GM19372 (cell line): ENCODE measurements around the gene DNAH8.

Source experiments
- ATAC-seq: cut with Tn5 transposase; IDR thresholded peaks from one replicate; pipeline ENCODE4 v1.9.1; 2021; ENCODE audit warnings: mild to moderate bottlenecking, low read depth, moderate library complexity; ENCODE audit not compliant: unreplicated experiment

DNAH8 gene, protein sequence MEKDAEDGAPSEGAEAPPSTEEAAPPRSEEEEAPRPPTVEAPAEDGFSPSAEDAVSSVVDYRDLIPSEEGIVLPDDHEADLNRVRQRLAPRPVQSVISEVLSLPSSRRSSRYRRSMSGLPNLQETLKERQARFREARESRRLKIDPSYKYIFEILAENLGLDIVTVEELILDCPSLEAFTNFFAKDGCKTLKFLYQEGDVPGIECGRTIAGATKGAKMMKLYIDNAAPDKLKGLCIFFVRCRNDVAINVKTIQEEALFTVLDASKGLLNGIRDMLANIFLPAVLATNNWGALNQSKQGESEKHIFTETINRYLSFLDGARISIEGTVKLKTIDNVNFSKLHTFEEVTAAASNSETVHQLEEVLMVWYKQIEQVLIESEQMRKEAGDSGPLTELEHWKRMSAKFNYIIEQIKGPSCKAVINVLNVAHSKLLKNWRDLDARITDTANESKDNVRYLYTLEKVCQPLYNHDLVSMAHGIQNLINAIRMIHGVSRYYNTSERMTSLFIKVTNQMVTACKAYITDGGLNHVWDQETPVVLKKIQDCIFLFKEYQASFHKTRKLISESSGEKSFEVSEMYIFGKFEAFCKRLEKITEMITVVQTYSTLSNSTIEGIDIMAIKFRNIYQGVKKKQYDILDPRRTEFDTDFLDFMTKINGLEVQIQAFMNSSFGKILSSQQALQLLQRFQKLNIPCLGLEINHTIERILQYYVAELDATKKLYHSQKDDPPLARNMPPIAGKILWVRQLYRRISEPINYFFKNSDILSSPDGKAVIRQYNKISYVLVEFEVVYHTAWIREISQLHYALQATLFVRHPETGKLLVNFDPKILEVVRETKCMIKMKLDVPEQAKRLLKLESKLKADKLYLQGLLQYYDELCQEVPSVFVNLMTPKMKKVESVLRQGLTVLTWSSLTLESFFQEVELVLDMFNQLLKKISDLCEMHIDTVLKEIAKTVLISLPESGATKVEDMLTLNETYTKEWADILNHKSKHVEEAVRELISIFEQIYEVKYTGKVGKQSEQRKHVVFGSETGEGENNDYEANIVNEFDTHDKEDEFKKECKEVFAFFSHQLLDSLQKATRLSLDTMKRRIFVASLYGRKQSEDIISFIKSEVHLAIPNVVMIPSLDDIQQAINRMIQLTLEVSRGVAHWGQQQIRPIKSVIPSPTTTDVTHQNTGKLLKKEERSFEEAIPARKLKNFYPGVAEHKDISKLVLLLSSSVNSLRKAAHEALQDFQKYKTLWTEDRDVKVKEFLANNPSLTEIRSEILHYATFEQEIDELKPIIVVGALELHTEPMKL (N-terminal part only)

DNA sequence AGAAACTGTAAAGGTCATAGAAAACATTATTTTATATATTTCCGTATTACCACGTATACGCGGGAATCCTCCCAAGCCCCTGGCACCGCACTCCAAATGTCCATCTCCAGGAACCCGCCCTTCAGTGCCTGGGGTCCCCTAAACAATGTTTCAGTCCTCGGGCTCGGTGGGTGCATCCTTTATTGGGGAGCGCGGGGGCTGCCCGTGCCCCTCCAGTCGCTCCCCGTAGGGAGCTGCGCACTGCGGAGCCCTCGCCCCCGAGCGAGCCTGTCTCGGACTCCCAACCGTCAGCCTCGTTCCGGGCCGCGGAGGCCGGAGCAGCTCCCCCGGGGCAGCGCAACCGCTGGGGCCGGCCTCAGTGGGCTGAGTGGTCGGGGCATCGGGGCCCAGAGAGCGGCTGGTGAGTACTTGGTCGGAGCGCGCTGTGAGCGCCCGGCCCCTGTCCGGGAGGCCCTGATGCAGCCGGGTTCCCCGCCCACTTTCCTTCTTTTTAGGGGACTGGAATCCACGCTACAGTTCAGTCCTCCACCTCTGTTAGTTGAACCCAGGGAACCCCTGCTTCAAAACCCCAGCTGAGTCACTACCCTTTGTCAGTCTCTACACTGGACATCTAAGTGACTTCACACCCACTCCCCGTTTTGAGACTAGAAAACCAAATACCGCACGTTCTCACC, at the start of gene DNAH8:
Gene DNAH8 (plus strand): TSS at position 296 of the 674 bp plus-strand sequence. CDS start 7,499 bp downstream, outside the sequence.
- no peak for ATAC-seq

DNA sequence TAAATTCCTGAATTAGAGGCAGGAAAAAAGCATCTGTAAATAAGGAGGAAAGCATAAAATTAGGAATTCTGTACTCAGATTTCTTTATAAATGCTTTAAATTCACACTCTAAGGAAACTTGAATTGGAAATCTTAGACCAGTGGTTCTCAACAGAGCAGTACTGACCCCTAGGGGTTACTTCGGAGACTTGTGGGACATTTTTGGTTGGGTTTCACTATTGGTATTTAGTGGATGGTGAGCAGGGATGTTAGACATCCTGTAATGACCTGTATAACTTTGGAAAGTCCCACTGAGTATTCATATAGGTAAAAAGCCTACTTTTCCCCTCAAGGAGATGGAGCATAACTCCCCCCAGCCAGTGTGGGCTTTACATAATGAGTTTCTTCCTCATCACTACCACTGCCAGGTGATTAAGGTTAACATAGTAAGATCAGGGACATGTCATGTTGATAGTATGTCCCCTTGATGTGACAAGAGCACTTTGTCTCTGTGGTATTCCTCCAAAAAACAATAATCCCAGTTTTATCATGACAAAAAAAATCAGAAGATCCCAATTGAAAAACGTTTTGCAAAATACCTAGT, 43.1 kb upstream of the DNAH8 start:
- ATAC-seq, result peak; percentile 86

DNA sequence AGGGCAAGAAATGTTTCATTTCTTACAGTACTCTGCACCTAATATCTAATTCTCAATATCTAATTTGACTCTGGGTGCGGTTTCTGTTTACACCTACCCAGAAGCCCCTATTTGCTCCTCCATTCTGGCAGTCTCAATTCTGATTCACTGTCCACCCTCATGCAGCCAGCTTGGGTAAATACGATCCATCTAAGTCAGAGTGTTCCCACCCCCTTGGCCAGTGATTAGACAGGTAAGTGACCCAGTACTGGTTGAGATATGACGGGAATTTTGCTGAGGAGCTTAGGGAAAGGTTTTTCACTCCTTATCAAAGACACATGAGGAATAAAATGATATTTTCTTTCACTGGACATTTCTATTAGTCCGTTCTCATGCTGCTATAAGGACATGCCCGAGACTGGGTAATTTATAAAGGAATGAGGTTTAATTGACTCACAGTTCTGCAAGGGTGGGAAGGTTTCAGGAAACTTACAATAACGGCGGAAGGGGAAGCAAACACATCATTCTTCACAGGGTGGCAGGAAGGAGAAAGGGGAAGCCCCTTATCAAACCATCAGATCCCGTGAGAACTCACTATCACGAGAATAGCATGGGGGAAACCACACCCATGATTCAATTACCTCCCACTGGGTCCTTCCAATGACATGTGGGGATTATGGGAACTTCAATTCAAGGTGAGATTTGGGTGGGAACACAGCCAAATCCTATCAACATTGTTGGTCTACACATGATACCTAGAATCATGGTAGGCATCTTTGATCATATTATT, 41.5 kb upstream of the DNAH8 start:
- no peak for ATAC-seq

DNA sequence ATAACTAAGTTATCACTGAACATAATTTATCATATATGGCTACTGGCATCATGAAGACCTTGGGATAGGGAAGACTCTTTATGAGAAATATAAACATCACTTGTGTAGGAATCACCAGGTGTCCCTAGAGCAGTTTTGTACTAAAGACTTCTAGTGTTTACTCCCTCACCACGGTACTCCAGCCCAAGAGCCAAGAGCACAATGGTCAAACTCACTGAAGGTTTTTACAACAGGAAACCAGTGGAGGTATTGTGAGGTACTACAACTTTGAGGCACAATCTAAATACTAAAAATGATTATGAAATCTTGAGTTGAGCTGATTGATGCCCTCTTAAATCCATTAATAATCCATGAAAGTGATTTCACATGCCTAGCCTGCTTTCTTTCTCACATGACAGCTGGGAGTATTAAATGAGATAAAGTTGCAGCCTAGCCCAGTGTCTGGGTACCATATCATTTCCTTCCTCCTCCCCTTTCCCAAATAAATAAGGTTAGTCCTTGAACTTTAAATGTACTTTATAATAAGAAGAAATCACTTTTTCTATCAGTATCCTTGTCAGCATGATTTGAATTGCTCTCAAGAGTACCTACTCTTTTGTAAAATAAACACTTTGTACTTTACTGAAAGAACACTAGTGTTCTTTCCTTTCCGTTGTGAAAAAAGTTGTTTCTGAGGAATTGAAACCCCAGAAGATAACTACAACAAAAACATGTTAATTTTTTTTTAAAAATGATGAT, 38.7 kb upstream of the DNAH8 start:
- no peak for ATAC-seq

DNA sequence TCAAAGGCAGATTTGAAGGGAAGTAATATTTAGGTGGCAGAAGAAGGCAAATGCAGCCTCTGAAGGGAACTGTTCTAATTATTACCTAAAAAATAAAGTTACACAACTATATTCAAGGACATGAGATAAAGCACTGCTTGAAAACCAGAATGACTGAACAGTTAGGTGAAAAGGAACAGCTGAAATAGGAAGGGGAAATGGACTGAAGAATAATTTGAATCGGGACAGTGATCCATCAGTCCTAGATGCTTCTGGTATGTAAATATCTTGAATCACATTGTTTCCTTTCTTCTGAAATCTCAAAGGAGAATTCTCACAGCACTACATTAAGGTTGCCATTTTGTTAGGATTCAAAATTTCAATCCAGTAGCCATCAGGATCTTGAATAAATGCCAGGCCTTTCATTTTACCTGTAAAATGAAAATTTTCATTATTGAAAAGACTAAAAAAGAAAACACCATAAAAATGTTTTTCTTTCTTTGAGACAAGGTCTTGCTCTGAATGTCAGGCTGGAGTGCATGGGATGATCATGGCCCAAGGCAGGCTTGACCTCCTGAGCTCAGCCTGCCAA, 38.1 kb upstream of the DNAH8 start:
- no peak for ATAC-seq

DNA sequence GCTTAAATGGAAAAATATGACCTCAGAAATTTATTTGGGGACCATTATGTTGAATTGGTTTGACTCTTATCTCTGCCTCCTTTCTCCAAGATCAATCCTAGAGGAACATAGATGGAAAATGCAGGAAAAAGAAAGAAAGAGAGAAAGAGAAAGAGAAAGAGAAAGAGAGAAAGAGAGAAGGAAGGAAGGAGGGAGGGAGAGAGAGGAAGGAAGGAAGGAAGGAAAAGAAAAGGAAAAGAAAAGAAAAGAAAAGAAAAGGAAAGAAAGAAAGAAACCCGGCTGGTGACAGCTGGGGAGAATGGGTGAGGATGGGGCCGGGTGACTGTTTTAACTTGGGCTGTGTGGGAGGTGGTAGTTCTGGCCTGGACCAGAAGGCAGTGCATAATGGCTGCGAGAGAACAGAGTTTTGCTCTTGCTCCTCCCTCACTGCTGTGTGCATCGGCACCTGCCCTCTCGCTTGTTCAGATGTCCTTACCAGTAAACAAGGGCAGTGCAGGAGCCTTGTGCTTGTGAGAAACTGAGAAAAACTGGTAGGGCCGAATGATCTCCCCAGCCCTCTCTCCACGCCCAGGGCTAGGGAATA, 36.8 kb upstream of the DNAH8 start:
- no peak for ATAC-seq

DNA sequence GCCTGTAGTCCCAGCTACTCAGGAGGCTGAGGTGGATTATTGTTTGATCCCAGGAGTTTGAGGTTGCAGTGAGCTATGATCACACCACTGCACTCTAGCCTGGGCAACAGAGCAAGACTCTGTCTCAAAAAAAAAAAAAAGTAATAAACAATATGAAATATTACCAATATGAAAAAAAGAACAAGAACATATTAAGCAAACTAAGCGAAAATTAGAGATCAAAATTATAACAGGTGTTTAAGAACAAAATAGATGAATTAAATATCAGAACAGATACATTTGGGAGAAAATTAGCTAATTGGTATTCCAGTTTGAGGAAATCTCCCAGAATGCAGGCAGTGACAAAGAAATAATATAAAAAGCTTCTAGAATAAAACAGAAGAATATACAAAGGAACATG, 35.4 kb upstream of the DNAH8 start:
- ATAC-seq, result no peak

DNA sequence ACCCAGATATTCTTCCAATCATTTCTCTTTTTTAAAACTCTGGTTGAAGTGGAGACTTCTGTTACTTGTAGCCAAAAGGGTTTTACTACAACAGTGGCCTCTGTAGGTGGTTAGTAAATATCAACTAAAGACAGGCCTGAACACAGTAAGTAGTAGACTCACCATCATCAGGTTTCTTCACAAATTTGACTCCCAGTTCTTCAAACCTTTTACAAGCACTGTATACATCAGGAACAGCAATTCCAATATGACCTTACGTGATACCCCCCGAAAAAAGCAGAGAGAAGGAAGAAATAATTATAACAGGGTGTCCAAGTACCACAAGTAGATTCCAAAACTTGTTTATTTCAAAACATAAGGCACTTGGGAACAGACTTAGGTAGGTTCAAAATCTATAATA, 33.3 kb upstream of the DNAH8 start:
- ATAC-seq, result no peak

DNA sequence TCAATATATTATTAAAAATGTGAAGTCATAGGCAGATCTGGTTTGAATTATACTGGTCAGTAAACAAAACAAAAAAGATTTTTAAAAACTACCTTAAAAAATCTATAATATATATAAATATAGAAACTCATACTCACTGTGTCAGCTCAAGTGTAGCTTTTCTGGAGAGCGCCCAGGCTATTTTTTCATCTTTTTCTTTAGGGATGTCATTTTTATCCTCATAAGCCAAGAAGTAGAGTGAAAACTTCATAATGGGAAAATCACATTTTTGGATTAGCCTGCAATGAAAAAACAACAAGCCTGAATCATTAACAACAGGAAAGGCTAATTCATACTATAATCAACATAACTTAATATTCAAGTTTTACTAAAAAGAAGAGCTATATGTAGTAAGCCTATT, 30.9 kb upstream of the DNAH8 start:
- ATAC-seq, result no peak

DNA sequence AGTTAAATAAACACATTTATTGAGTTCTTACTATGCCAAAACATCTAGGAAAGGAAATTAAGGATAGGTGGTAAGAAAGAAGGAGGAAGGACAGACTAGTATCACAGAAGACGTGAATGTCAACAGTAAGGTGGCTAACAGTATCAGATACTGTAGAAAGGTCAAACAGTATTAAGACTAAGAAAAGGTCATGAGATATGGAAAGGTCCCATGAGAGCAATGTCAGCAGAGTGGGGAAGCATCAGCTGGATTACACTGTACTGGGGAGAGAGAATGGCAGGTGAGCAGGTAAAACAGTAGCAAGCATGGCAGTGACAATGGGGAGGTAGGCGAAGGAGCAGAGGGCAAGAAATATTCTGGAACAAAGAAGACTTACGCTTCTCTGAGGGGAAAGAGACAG, 30.2 kb upstream of the DNAH8 start:
- no peak for ATAC-seq

DNA sequence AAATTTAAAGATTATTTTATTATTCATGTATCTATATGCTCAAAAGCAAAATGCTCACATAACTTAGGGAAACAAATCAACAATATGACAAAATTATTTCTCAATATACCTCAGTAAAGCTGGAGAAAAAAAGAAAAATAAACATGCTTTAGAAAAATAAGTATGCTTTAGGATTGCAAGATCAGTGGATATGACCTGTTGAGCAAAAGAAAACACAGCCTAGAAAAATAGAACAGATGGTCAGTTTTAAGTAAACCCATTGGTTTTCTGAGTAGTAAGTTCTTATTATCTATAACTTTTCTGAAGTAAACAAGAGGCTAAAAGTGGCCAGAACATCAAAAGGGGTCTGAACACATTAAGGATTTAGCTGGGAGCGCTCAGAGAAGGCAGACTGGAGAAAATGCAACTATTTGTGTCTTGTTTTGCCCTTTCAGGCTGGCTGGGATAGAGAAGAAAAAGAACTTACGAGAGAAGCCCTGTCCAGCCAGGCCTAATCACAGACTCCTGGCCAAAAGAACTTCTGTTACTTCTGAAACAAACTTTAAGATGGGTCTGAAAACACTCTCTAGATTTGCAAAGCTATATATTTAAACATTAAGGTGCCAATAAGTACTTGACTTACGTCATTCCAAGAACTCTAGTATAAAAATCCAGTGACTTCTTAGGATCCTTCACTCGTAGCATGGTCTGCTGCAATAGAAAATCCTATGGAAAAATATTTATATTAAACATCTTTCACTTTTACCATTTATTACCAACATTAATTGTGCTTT, 28.7 kb upstream of the DNAH8 start:
- ATAC-seq, result no peak

DNA sequence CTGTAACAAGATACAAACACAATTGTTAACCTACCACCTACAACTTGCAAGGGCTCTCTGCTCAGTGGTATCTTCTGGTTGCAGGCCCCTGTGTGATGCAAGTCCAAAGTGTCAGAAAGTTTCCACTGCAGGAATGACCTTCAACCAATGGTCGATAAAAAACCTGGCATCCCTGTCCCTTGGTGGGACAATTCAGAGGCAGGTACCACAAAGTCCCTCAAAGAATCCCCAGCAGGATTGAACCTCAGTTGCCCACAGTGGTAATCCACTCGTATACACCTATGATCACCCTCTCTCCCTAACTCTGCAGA, 28.1 kb upstream of the DNAH8 start:
- ATAC-seq, result no peak

DNA sequence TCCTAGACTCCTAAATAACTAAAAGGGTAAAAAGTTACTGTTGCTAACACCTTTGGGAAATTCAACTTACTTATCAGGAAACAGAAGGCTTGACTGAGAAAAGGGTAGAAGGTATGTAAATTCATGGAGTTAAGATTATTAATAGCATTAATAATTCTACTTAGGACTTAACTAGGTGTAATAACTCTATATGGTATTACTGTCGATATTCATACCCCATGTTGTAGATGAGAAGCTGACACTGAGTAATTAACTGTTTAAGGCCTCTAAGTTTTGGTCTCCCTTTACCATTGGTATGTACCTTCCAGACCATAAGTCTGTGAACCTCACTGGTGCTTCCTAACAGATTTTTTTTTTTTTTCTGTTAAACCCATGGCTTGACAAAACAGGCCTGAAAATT, 27.6 kb upstream of the DNAH8 start:
- no peak for ATAC-seq

DNA sequence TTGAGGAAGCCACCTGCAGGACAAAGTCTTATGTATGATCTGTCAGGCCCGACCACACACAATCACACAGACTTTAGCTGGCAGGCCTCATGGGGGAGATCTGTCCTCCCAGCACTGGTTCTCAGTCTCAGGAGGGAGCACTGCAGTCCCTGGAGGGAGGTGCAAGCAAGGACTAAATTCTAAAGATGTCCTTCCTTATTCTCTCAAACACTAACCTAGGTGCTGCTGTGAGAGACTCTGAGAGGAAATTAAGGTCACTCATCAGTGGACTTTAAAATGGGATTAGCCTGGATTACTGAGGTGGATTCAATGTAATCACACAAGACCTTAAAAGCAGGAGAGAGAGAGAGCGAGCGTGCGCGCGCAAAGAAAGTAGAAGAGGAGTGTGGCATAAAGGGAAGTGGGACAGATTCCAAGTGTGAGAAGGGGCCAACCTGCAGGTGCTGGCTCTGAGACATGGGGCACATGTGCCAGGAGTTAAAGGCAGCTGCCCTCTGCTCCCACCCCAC, 26.5 kb upstream of the DNAH8 start:
- ATAC-seq, result no peak

DNA sequence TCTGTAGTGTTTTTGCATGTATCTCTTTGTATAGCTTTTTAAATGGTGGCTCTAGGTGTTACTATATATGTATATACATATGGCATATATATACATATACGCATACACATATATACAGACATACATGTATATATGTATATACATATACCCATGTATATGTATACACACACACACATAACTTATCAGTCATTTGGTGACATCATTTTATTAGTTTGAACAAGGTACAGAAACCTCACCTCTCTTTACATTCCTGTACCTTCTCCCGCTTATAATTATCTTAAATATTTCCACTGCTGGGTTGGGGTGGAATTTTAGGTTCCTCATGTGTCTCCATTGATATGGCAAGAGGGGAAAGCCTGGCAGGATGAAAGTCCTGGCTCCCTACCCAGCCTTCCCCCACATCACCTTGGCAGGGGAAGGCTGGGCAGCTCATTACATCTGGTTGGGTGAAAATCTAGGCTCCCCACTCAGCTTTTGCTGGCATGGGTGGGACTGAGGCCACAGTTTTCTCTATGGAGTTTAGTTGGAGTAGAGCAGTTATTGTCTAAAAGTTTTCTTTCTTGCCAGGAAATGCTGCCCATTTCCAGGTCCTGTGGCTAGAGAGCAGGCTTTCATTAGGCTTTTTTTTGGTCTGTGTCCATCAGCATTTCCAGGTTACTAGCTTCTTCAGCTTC, 19.7 kb upstream of the DNAH8 start:
- ATAC-seq, result no peak

DNA sequence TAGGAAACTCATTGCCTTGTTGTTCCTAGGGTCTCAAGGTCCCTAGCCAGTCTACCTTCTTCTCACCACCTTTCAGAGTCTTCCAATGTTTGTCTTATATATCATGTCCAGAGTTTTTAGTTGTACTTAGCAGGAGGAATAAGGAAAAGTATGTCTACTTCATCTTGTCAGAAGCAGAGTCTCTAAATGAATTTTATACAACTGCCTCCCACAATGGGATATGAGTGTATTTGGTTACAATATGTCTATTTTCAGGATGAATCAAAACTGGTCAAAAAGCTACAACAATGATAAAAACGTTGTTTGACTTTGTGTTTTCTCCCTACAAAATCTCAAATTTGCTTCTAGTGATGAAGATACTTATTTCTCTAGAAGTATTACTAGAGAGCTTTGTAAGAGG, 19.2 kb upstream of the DNAH8 start:
- ATAC-seq, result no peak

DNA sequence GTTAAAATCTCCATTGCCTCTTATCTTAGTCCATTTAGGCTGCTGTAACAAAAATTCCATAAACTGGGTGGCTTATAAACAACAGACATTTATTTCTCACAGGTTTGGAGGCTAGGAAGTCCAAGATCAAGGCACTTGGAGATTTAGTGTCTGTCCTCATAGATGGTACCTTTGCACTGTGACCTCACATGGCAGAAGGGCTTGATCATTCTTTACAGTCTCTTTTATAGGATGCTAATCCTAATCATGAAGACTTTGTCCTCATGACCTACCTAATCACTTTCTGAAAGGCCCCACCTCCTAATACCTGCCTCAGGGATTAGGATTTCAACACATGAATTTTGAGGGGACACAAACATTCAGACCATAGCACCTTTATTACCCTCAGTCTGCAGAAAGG, 18.8 kb upstream of the DNAH8 start:
- ATAC-seq, result no peak
